Right cardiac atrium (tissue), 5 donors: ENCODE data around the gene RPL7L1. TPM values are rescaled to one million over a fixed set of nuclear protein-coding genes. Genes with fewer than 3 reads are reported as not detected.

Experiments
- ATAC-seq, 2 donors: fragments of 200-7000 bp; cut with Tn5 transposase; one replicate each; pipeline versions ENCODE4 v1.8.0 to v1.9.1; 2020; ENCODE audit warnings: moderate library complexity in 2 of 2, mild to moderate bottlenecking in 1 of 2
- DNase-seq, 3 donors: peaks; one replicate each; pipeline ENCODE4 v3.0.0-alpha.2; 2020
- H3K27ac ChIP-seq: one replicate; pipeline ENCODE4 v1.5.1; 2013; ENCODE audit warnings: mild to moderate bottlenecking, low read length, control low read depth, moderate library complexity
- H3K27me3 ChIP-seq: one replicate; pipeline ENCODE4 v1.6.1; 2013; ENCODE audit not compliant: control insufficient read depth, insufficient read depth
- H3K4me1 ChIP-seq: one replicate; pipeline ENCODE4 v1.6.1; 2013; ENCODE audit warnings: low read length; ENCODE audit not compliant: control insufficient read depth, insufficient read depth
- H3K4me3 ChIP-seq: one replicate; pipeline ENCODE4 v1.5.1; 2013; ENCODE audit warnings: low read length, control low read depth
- H3K9me3 ChIP-seq: one replicate; pipeline ENCODE4 v1.6.1; 2013; ENCODE audit warnings: low read length; ENCODE audit not compliant: control insufficient read depth
- WGBS: extraction: QIAGEN DNeasy Blood & Tissue Kit; methylation state at CpG from one replicate; pipeline ENCODE4 v1.1.7; 2013; 5-methylcytosine and 5-hydroxymethylcytosine counted together
- intact Hi-C, 4 donors: fragments of 100-400 bp; cut with DNase I; formaldehyde crosslinking; loops; one replicate each; pipeline versions ENCODE4 v1.11.0 to v1.14.0; 2022 to 2023
- polyA plus RNA-seq: library from polyadenylated mRNA; stranded (reverse); fragments of 200-250 nt; gene quantifications from one replicate; pipeline ENCODE4 v1.2.3, GENCODE V29; 2013
- total RNA-seq, 4 donors: library from RNA; stranded (reverse); fragmentation: NEBNext Ultra II Directional; extraction: Animal tissue kit (Norgen Biotek cat#: 25700); gene quantifications; one replicate each; pipeline ENCODE4 v1.2.1, GENCODE V29; 2021
- donor health status: healthy with polysubstance abuse.
- donor health status: DM: no; HTN: yes; CAD: no.
- donor health status: DM: no; HTN: no; CAD: no.
- donor health status: DM: no; HTN: yes; CAD: no; lungs with severe emphysema.
- donor health status: DM: yes; HTN: yes; CAD: no.

The RPL7L1 gene
- total and polyA plus RNA-seq, 5 donors, result 38.7 to 59.1 (median 50.8) TPM

- no peaks in the 10 kb centered on the region for H3K27me3 ChIP-seq
- intact Hi-C loops, result no loop called here
- WGBS, result 90% methylated on average over 3 of the region's 3 CpGs
- no peaks in the 10 kb centered on the region for H3K9me3 ChIP-seq
- no peaks in the 10 kb centered on the region for H3K4me1 ChIP-seq
- H3K27ac ChIP-seq, result no peak overlapping the region
- ATAC-seq (no peak), DNase-seq (no peak)
- no peak overlapping the region for H3K4me3 ChIP-seq
Observed at GRCh38 chr6:42932412-42932811, 53.0 kb downstream of the RPL7L1 start.

GRCh38 chr6:42933205-42933604 is 53.8 kb downstream of the RPL7L1 start:
- intact Hi-C loops, result no loop called here
- H3K27ac ChIP-seq, result no peak overlapping the region

GRCh38 chr6:42935322-42935721 is 55.9 kb downstream of the RPL7L1 start:
- intact Hi-C loops, result no loop called here
- Histone ChIP-seq H3K9me3 (no peaks in the 10 kb centered on the region), H3K4me1 (no peaks in the 10 kb centered on the region), H3K27me3 (no peaks in the 10 kb centered on the region), H3K4me3 (no peak overlapping the region), H3K27ac (no peak overlapping the region)
- ATAC-seq (no peak), DNase-seq (no peak)
- WGBS, result 83% methylated on average over 7 of the region's 7 CpGs

More at GRCh38 chr6:42933205-42933604, 53.8 kb downstream of the RPL7L1 start:
- Histone ChIP-seq H3K4me3 (no peak overlapping the region), H3K9me3 (no peaks in the 10 kb centered on the region), H3K27me3 (no peaks in the 10 kb centered on the region), H3K4me1 (no peaks in the 10 kb centered on the region)
- ATAC-seq (no peak), DNase-seq (no peak)
- WGBS, result 45% methylated on average over 3 of the region's 3 CpGs

- H3K27ac ChIP-seq, result no peak overlapping the region
- no peak for ATAC-seq
- no peak for DNase-seq
- intact Hi-C loops, result no loop called here
- no peaks in the 10 kb centered on the region for H3K4me1 ChIP-seq
- H3K4me3 ChIP-seq, result no peak overlapping the region
- H3K9me3 ChIP-seq, result no peaks in the 10 kb centered on the region
- 96% methylated on average over 11 of the region's 11 CpGs for WGBS
- H3K27me3 ChIP-seq, result no peaks in the 10 kb centered on the region
Observed at GRCh38 chr6:42936398-42936797, 57.0 kb downstream of the RPL7L1 start.

GRCh38 chr6:42937548-42938427 is 58.4 kb downstream of the RPL7L1 start:
- H3K9me3 ChIP-seq, result no peaks in the 10 kb centered on the region
- no peak overlapping the region for H3K27ac ChIP-seq
- H3K27me3 ChIP-seq, result no peaks in the 10 kb centered on the region
- ATAC-seq (no peak), DNase-seq (peak in 1 of 3 donors; percentile 18)
- 93% methylated on average over 13 of the region's 13 CpGs for WGBS
- H3K4me3 ChIP-seq, result no peak overlapping the region
- H3K4me1 ChIP-seq, result no peaks in the 10 kb centered on the region
- intact Hi-C loops, result no loop called here

GRCh38 chr6:42938428-42938796 is 59.0 kb downstream of the RPL7L1 start:
- no peak overlapping the region for H3K4me3 ChIP-seq
- ATAC-seq (no peak), DNase-seq (peak in 1 of 3 donors; percentile 11)
- no peaks in the 10 kb centered on the region for H3K9me3 ChIP-seq
- H3K27ac ChIP-seq, result no peak overlapping the region
- WGBS, result 86% methylated on average over 5 of the region's 5 CpGs
- intact Hi-C loops, result no loop called here
- no peaks in the 10 kb centered on the region for H3K4me1 ChIP-seq
- H3K27me3 ChIP-seq, result no peaks in the 10 kb centered on the region

- Histone ChIP-seq H3K4me3 (no peak overlapping the region), H3K9me3 (no peaks in the 10 kb centered on the region), H3K27me3 (no peaks in the 10 kb centered on the region), H3K27ac (no peak overlapping the region), H3K4me1 (no peaks in the 10 kb centered on the region)
- WGBS, result 82% methylated on average over 9 of the region's 9 CpGs
- ATAC-seq, result peak; percentile 31 to 34
- peak in 1 of 3 donors; percentile 28 for DNase-seq
- intact Hi-C loops, result no loop called here
Observed at GRCh38 chr6:42938987-42939809, 59.8 kb downstream of the RPL7L1 start.

Other genes starting within 250 kb of the RPL7L1 start
- 1 to 10 TPM; 1.2 to 2.5 (median 1.8) TPM for gene PRPH2, start 157.0 kb upstream of the RPL7L1 start, total RNA-seq
- 0.45 TPM for gene PRPH2, start 157.0 kb upstream of the RPL7L1 start, polyA plus RNA-seq
- 10 to 100 TPM; 13.9 to 15.3 (median 14.8) TPM for gene TBCC, start 133.5 kb upstream of the RPL7L1 start, total RNA-seq
- gene TBCC, start 133.5 kb upstream of the RPL7L1 start, polyA plus RNA-seq, result 18.2 TPM
- 10 to 100 TPM; 11.4 to 13.6 (median 13.1) TPM for gene BICRAL, start 97.6 kb upstream of the RPL7L1 start, total RNA-seq
- 3.9 TPM for gene BICRAL, start 97.6 kb upstream of the RPL7L1 start, polyA plus RNA-seq
- gene PTCRA, start 36.4 kb downstream of the RPL7L1 start, total RNA-seq, result not detected
- gene PTCRA, start 36.4 kb downstream of the RPL7L1 start, polyA plus RNA-seq, result not detected
- gene CNPY3, start 49.9 kb downstream of the RPL7L1 start, total RNA-seq, result 10 to 100 TPM; 19.2 to 32.4 (median 28.9) TPM
- gene CNPY3, start 49.9 kb downstream of the RPL7L1 start, polyA plus RNA-seq, result 19.3 TPM
- 1 to 10 TPM in 1 of 4 donors, under 1 TPM in 3; 0.43 to 5.8 (median 0.83) TPM for gene GNMT, start 81.1 kb downstream of the RPL7L1 start, total RNA-seq
- 3.0 TPM for gene GNMT, start 81.1 kb downstream of the RPL7L1 start, polyA plus RNA-seq
- 10 to 100 TPM; 17.9 to 30.8 (median 21.2) TPM for gene PEX6, start 99.6 kb downstream of the RPL7L1 start, total RNA-seq
- 16.1 TPM for gene PEX6, start 99.6 kb downstream of the RPL7L1 start, polyA plus RNA-seq
- gene PPP2R5D, start 105.0 kb downstream of the RPL7L1 start, total RNA-seq, result 10 to 100 TPM; 32.1 to 39.3 (median 37.6) TPM
- 26.4 TPM for gene PPP2R5D, start 105.0 kb downstream of the RPL7L1 start, polyA plus RNA-seq
- 10 to 100 TPM; 29.9 to 44.4 (median 34.6) TPM for gene MEA1, start 134.3 kb downstream of the RPL7L1 start, total RNA-seq
- 59.3 TPM for gene MEA1, start 134.3 kb downstream of the RPL7L1 start, polyA plus RNA-seq
- gene KLHDC3, start 134.6 kb downstream of the RPL7L1 start, total RNA-seq, result 100 to 1,000 TPM in 3 of 4 donors, 10 to 100 TPM in 1; 97.3 to 176 (median 138) TPM
- gene KLHDC3, start 134.6 kb downstream of the RPL7L1 start, polyA plus RNA-seq, result 170 TPM
- gene RRP36, start 142.0 kb downstream of the RPL7L1 start, total RNA-seq, result 10 to 100 TPM; 28.2 to 34.3 (median 29.6) TPM
- gene RRP36, start 142.0 kb downstream of the RPL7L1 start, polyA plus RNA-seq, result 27.2 TPM
- gene CUL7, start 174.2 kb downstream of the RPL7L1 start, total RNA-seq, result 1 to 10 TPM; 6.7 to 9.6 (median 9.2) TPM
- 4.5 TPM for gene CUL7, start 174.2 kb downstream of the RPL7L1 start, polyA plus RNA-seq
- gene MRPL2, start 179.8 kb downstream of the RPL7L1 start, total RNA-seq, result 10 to 100 TPM; 83.2 to 94.2 (median 87.8) TPM
- 92.7 TPM for gene MRPL2, start 179.8 kb downstream of the RPL7L1 start, polyA plus RNA-seq
- gene KLC4, start 180.0 kb downstream of the RPL7L1 start, total RNA-seq, result 10 to 100 TPM; 36.9 to 51.2 (median 40.1) TPM
- 32.4 TPM for gene KLC4, start 180.0 kb downstream of the RPL7L1 start, polyA plus RNA-seq
- 1 to 10 TPM; 5.8 to 9.4 (median 8.2) TPM for gene PTK7, start 196.7 kb downstream of the RPL7L1 start, total RNA-seq
- 4.1 TPM for gene PTK7, start 196.7 kb downstream of the RPL7L1 start, polyA plus RNA-seq